ENCODE results near the gene S100A14.
"Not testable (repeated sequence)": the region's sequence is repeated elsewhere in the genome, so short reads cannot be mapped to it uniquely, and the experiment has no call there.

Gene S100A14

GRCh38 chr1:153583976-153584375 lies 32.1 kb downstream of the S100A14 start:
- no peak overlapping the region for H3K27ac ChIP-seq
- TF ChIP-seq CTCF (conservative IDR thresholded peaks at IDR 0.05), result no peak

GRCh38 chr1:153583514-153583913 lies 32.6 kb downstream of the S100A14 start:
- not testable (repeated sequence) for H3K27ac ChIP-seq

GRCh38 chr1:153582836-153583235 lies 33.3 kb downstream of the S100A14 start:
- not testable (repeated sequence) for H3K27ac ChIP-seq

GRCh38 chr1:153578936-153579335 lies 37.2 kb downstream of the S100A14 start:
- no peak for TF ChIP-seq CTCF (conservative IDR thresholded peaks at IDR 0.05)

GRCh38 chr1:153578490-153578889 lies 37.6 kb downstream of the S100A14 start:
- no peak for TF ChIP-seq CTCF (conservative IDR thresholded peaks at IDR 0.05)
- no peak overlapping the region for H3K27ac ChIP-seq

More at GRCh38 chr1:153578936-153579335, 37.2 kb downstream of the S100A14 start:
- no peak overlapping the region for H3K27ac ChIP-seq

GRCh38 chr1:153577624-153578051 lies 38.5 kb downstream of the S100A14 start:
- TF ChIP-seq CTCF (conservative IDR thresholded peaks at IDR 0.05), result no peak
- H3K27ac ChIP-seq, result no peak overlapping the region

GRCh38 chr1:153577138-153577537 lies 39.0 kb downstream of the S100A14 start:
- no peak for TF ChIP-seq CTCF (conservative IDR thresholded peaks at IDR 0.05)
- no peak overlapping the region for H3K27ac ChIP-seq

- H3K27ac ChIP-seq, result not testable (repeated sequence)
Observed at GRCh38 chr1:153575497-153575896, 40.6 kb downstream of the S100A14 start.

- H3K27ac ChIP-seq, result not testable (repeated sequence)
Observed at GRCh38 chr1:153575081-153575491, 41.0 kb downstream of the S100A14 start.

GRCh38 chr1:153573351-153573750 lies 42.8 kb downstream of the S100A14 start:
- no peak overlapping the region for H3K27ac ChIP-seq

More at GRCh38 chr1:153573351-153573750, 42.8 kb downstream of the S100A14 start:
- no peak for TF ChIP-seq CTCF (conservative IDR thresholded peaks at IDR 0.05)
